Neural cell (in vitro differentiated cells): Measurements from ENCODE around the gene DCDC2B.

Source experiments
- TAF1 ChIP-seq: IDR thresholded peaks from 2 replicates; pipeline ENCODE4 v1.6.1; 2012; ENCODE audit warnings: low read depth
- TF ChIP-seq, protein P1 (sequence below): fragments of 450-650 bp; IDR thresholded peaks from 2 replicates; pipeline ENCODE4 v1.5.1; 2014; ENCODE audit warnings: antibody characterized with exemption, mild to moderate bottlenecking, moderate library complexity; ENCODE audit not compliant: poor library complexity, severe bottlenecking
- TF ChIP-seq, protein P2 (sequence below): IDR thresholded peaks from 2 replicates; pipeline ENCODE4 v1.6.1; 2012; ENCODE audit warnings: borderline replicate concordance

DNA sequence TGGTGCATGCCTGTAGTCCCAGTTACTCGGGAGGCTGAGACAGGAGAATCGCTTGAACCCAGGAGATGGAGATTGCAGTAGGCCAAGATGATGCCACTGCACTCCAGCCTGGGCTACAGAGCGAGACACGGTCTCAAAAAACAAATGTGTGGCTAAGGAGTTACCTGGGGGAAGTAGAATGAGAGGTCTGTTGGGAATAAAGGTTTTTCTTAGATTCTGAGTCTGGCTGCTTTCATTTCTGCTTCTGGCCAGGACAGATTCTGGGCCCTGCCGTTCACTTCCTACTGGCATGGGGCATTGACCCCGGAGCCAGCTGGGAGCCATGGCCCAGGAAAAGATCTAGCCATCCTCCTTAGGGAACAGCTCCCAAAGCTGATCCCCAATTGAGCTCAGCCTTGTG is 420 bp upstream of the DCDC2B start:
- no peak for TF ChIP-seq TAF1
- TF ChIP-seq, protein P1, sequence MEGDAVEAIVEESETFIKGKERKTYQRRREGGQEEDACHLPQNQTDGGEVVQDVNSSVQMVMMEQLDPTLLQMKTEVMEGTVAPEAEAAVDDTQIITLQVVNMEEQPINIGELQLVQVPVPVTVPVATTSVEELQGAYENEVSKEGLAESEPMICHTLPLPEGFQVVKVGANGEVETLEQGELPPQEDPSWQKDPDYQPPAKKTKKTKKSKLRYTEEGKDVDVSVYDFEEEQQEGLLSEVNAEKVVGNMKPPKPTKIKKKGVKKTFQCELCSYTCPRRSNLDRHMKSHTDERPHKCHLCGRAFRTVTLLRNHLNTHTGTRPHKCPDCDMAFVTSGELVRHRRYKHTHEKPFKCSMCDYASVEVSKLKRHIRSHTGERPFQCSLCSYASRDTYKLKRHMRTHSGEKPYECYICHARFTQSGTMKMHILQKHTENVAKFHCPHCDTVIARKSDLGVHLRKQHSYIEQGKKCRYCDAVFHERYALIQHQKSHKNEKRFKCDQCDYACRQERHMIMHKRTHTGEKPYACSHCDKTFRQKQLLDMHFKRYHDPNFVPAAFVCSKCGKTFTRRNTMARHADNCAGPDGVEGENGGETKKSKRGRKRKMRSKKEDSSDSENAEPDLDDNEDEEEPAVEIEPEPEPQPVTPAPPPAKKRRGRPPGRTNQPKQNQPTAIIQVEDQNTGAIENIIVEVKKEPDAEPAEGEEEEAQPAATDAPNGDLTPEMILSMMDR: no peak
- TF ChIP-seq, protein P2, sequence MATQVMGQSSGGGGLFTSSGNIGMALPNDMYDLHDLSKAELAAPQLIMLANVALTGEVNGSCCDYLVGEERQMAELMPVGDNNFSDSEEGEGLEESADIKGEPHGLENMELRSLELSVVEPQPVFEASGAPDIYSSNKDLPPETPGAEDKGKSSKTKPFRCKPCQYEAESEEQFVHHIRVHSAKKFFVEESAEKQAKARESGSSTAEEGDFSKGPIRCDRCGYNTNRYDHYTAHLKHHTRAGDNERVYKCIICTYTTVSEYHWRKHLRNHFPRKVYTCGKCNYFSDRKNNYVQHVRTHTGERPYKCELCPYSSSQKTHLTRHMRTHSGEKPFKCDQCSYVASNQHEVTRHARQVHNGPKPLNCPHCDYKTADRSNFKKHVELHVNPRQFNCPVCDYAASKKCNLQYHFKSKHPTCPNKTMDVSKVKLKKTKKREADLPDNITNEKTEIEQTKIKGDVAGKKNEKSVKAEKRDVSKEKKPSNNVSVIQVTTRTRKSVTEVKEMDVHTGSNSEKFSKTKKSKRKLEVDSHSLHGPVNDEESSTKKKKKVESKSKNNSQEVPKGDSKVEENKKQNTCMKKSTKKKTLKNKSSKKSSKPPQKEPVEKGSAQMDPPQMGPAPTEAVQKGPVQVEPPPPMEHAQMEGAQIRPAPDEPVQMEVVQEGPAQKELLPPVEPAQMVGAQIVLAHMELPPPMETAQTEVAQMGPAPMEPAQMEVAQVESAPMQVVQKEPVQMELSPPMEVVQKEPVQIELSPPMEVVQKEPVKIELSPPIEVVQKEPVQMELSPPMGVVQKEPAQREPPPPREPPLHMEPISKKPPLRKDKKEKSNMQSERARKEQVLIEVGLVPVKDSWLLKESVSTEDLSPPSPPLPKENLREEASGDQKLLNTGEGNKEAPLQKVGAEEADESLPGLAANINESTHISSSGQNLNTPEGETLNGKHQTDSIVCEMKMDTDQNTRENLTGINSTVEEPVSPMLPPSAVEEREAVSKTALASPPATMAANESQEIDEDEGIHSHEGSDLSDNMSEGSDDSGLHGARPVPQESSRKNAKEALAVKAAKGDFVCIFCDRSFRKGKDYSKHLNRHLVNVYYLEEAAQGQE: no peak
